SKM-1 treated with dmso at 0.1 percent for 144 hours (cell line): ENCODE results near the gene ADPRS.

ENCODE experiments used
- DNase-seq: peaks from one replicate; lab custom pipeline; 2025; ENCODE audit not compliant: unreplicated experiment; lab: John Stamatoyannopoulos, UW

ADPRS gene

DNA sequence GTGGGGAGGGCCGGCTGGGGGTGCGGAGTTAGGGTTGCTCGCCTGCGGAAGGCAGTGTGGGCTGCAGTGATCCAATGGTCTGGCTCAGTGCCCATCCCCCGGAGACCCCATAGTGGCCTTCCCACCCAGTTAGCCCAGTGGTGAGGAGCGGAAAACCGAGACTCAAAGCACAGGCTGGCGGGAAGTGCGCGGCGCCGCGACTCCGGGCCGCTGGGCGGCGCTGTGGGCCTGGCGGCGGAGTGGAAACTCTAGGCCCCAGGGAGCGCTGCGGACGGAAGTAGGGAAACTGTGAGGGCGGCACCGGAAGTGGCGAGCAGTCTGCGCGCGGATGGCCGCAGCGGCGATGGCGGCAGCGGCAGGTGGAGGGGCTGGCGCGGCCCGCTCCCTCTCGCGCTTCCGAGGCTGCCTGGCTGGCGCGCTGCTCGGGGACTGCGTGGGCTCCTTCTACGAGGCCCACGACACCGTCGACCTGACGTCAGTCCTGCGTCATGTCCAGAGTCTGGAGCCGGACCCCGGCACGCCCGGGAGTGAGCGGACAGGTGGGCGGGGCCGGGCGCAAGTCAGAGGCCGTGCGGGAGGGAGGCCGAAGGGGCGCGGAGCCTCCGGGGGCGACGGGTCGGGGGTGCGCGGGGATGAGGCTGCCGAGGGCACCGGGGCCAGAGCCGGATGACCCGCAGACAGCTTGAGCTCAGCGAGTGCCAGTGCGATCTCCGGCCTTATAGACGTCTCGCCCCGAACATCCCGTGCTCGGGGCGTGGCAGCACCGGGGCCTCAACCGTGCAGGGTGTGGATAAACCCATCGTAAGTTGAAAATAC, at the start of gene ADPRS:
Gene ADPRS, plus strand, starts transcription at position 316 of the 816 bp plus-strand sequence. Its CDS starts 13 bp downstream, at position 329.
- peak; percentile 88 for DNase-seq

GRCh38 chr1:36040238-36040637, 48.5 kb upstream of the ADPRS start:
- no peak for DNase-seq

GRCh38 chr1:36051821-36052220, 36.9 kb upstream of the ADPRS start:
- DNase-seq = no peak

DNA sequence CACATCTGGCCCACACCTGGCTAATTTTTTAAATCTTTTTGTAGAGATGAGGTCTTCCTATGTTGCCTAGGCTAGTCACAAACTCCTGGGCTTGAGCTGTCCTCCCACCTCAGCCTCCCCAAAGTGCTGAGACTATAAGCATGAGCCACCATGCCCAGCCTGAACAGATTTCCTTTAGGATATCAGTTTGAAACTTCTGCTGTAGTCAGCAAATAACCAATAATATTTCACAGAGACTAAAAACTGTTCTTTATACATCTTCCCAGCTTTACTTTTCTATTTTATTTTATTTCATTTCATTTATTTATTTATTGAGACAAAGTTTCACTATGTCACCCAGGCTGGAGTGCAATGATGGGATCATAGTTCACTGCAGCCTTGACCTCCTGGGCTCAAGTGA, 34.7 kb upstream of the ADPRS start:
- DNase-seq = no peak

DNA sequence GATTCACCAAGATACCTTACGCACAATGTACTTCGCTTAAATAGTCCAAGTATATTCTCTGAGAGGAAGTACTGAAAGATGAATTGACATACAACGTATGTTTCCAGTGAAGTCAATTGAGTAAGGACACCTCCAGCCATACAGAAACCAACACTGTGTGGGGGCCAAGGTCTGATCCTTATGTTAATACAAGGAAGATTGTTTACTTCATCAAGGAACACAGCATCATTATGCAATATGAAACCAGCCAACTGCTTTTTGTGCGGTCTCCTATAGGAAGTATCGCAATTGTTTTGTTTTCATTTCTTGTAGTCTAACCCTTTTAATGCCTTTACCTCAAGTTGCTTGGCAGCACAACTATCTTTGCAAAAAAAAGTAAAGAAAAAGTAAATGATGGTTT, 33.0 kb upstream of the ADPRS start:
- no peak for DNase-seq

- DNase-seq = no peak
Observed at GRCh38 chr1:36062315-36062714, 26.4 kb upstream of the ADPRS start.

DNA sequence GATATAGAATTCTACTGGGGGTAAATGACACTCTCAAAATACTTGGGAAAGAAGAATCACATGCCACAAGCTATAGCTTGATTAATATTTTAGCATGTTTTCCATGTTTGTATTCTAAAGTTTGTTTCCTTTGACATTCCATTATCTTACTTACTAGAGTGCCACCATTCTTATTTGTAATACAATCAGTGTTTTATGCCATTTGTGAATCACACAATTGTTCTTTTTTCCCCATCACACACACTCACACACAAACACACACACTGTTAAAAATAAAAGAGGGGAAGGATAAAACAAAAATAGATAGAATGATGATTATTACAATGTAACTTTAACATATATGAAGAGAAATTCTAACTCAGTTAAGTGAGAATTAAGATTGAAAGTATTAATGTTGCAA, 20.8 kb upstream of the ADPRS start:
- DNase-seq = no peak

DNA sequence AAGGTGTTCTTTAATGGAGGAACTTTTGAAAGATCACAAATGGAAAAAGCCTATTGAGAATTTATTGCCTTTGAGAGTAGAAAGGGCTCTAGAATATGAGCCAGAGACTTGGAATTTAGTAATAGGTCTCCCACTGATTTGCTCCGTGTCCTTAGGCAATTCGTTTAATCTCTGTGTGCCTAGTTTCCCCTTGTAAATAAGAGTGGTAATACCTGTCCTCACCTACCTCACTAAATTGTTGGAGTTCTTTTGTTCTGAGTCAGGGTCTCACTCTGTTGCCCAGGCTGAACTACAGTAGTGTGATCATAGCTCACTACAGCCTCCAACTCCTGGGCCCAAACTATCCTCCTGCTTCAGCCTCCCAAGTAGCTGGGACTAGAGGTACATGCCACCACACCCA, 19.8 kb upstream of the ADPRS start:
- DNase-seq = no peak

DNA sequence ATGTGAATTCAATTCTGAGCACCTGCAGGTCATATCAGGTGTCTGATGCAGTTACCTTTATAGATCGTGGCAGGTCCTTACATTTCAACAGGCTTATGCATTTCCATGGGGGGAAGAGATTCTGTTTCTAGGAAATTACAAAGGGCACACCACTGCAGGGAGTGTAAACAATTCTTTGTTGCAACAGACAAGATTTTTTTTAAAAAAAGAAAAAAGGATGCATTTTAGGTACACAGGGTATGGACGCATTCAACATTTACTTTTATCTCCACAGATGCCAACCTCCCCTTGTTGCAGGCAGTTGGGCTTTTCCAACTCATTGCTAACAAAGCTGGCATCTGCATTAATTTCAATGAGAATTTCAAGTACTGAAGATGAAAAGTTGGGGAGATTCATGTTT, 18.3 kb upstream of the ADPRS start:
- DNase-seq = no peak

DNA sequence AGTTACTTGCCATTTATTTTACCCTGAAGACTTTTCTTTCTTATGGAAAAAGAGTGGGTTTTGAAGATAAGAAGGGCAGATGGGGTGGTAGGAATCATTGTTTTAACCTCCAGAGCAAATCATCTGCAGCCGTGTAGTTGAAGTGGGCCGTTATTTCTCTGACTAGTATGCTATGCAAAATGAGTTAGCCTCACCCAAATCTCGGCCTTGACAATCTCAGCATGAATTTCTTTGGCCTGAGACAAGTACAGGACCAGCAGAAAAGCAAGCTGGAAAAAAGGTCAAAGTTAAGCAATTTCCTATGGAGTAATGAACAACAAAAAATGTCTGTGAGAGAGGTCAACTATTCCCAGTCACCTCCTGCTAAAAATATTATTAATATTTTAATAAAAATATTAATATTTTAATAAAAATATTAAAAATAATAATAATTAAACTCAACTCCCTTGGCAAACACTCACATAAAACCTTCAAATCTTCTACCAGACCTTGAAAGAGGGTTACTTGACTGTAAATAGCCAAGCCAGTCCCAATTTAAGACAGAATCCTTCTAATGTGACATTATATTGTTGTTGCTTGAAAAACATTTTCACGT, 11.6 kb upstream of the ADPRS start:
- no peak for DNase-seq

- no peak for DNase-seq
Observed at GRCh38 chr1:36080236-36080635, 8.5 kb upstream of the ADPRS start.

DNA sequence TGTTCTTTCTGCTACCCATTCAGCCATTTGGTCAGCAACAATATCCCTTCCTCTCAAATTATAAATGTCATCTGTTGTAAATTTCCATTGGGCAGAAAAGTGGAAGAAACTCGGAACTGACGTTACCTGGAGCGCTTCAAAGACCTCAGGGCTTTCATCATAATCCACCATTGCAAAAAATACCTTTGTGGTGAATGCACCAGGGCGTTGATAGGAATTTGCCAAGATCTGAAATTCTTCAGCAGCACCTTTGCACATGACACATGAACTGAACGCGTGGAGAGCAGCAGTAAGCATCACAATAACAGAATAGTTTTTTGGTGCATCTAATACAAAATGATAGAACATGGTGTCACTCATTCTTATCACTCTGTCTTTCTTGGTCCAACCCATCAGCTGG, 7.9 kb upstream of the ADPRS start:
- DNase-seq = no peak

DNA sequence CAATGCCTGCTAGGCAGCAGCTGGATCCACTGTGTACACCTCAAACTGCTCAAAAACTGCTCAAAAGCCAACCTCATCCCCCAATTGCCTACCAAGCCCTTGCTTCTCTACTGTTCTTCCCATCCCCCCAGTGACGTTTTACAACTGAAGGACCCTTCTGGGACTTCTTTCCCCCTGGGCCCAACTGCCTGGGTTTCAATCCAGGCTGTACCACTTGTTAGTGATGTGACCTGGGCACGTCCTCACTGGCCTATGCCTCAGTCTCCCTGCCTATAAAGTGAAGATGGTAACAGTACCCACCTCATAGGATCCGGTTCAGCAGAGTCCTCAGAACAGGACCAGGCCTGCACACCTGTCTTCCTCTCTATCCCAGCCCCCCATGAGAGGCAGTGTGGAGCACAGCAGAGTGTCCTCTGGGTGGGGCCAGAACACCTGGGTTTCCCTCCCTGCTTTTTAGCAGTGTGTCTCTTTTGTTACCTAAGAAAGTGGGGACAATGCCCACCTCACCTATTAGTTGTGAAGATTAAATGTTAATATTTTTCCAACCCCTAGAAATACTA, 6.7 kb upstream of the ADPRS start:
- DNase-seq = no peak

DNA sequence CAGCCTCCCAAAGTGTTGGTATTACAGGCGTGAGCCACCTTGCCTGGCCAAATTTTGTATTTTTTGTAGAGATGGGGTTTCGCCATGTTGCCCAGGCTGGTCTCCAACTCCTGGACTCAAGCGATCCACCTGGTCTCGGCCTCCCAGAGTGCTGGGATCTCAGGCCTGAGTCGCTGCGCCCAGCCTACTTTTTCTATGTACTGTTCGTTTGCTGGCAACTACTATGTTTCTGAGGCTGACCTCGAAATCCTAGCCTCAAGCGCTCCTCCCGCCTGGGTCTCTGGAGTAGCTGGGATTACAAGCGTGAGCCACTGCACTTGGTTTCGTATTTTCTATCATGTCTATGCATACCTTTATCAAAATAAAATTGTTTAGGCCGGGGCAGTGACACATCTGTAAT, 5.5 kb upstream of the ADPRS start:
- DNase-seq = no peak

DNA sequence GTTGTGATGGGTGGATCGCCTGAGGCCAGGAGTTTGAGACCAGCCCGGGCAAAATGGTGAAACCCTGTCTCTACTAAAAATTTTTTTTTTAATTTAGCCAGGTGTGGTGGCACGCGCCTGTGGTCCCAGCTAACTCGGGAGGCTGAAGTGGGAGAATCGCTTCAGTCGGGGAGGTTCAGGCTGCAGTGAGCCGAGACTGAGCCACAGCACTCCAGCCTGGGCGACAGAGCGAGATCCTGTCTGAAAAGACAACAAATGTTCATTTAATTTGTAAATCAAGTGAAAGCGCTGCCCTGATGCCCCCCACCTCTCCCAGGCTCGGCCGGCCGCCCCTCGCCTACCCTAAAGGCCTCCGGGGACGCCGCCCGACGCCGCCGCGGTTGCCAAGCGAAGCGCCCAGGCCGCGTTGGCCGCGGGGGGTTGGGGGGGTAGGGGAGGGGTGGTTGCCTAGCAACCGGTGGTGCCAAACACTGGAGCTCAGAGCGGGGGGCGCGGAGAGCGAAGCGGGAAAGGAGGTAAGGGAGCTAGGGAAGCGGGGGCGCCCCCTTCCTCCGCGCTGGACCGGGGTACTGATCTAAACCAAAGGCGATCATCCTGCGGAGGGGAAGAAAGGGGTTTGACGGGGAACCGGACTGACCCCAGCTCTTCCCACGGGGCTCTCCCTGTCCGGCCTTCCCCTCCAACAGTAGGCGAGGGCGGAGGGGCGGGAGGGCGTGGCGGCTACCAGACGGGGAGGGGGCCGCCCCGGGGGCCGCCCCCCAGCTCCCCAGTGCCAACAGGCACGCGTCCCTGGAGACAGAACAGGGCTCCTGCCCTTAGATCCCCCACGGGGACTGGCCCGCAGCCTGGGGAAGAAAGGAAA, 4.8 kb upstream of the ADPRS start, which contains the start of gene TEKT2:
Gene TEKT2, plus strand, starts transcription at position 460 of the 862 bp plus-strand sequence. CDS start 828 bp downstream, outside the sequence.
- DNase-seq = no peak

- no peak for DNase-seq
Observed at GRCh38 chr1:36084497-36085115, 4.1 kb upstream of the ADPRS start.

DNA sequence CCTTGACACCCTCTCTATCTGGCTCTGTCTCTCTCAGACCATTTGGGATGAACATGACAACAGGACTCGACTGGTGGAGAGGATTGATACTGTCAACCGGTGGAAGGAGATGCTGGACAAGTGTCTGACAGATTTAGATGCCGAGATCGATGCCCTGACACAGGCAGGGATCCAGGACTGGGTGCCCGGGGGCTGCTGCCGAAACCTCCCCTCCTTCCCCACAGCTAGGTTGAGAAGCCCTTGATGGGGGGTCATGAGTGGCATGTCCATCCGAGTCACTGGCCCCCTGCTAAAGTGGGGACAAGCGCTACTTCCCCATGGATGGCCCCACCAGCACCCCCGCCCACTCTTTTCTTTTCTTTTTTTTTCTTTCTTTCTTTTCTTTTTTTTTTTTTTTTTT, 3.6 kb upstream of the ADPRS start:
- DNase-seq = no peak

DNA sequence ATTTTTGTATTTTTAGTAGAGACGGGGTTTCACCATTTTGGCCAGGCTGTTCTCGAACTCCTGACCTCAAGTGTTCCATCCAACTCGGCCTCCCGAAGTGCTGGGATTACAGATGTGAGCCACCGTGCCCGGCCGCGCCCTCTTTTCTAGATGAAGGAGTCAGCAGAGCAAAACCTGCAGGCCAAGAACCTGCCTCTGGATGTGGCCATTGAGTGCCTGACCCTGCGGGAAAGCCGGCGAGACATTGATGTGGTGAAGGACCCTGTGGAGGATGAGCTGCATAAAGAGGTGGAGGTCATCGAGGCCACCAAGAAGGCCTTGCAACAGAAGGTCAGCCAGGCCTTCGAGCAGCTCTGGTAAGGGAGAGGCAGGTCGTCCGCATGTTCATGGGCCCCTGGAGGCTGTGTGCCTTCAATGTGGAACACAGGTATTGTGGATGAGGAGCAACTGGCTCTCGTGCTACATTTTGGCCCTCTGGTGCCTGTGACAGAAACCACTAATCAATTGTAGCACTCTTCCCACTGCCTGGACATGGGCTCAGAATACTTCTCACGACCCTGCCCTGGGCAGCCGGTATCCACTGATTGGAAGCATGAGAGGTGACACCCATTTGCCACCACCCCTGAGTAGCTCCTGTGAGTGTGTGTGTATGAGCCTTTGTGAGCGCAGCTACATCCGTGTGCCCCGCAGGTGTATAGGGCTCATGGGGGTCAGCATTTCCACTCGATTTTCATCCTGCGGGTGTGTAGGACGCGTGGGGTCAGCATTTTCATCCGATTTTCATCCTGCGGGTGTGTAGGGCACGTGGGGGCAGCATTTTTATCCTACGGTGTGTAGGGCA, 2.8 kb upstream of the ADPRS start:
- DNase-seq = no peak

DNA sequence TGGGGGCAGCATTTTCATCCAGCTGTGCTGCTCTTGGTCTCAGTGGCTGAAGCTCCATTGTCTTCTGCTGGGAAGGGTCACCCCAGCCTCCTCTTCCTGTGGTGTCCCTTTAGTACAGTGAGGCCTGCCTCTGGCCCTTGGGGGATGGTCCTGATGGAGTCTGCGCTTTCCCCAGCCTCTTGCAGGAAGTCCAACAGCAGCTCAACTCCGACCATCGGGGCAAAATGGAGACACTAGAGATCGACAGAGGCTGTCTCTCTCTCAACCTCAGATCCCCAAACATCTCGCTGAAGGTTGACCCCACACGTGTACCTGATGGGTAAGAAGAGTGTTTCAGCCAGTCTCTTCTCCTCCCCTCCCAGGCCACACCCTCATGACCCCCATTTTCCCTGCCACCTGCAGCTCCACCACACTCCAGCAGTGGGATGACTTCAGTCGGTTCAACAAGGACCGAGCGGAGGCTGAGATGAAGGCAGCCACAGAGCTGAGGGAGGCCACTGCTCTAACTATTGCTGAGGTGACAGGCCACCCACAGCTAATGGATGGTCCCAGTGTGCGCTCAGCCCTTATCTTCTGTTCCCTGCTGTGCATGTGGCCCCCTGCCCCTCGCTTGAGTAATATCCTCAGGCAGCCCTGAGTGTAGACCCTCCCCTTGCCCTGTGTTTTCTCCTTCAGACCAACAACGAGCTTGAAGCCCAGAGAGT, 2.0 kb upstream of the ADPRS start:
- no peak for DNase-seq
